COLO668 (cell line): ENCODE data around the gene STAM2.
"Not testable (repeated sequence)": the region's sequence is repeated elsewhere in the genome, so short reads cannot be mapped to it uniquely, and the experiment has no call there.

Source experiments
- DNase-seq: peaks from one replicate; lab custom pipeline; 2025; ENCODE audit not compliant: unreplicated experiment; lab: John Stamatoyannopoulos, UW

STAM2 gene

GRCh38 chr2:152107140-152107539 is 68.4 kb downstream of the STAM2 start:
- not testable (repeated sequence) for DNase-seq

- no peak for DNase-seq
These were observed 69.1 kb downstream of the STAM2 start for GRCh38 chr2:152106464-152106863.

GRCh38 chr2:152103271-152103670 is 72.3 kb downstream of the STAM2 start:
- DNase-seq: no peak

GRCh38 chr2:152100961-152101360 is 74.6 kb downstream of the STAM2 start:
- DNase-seq: no peak

- peak; percentile 10 for DNase-seq
These were observed 76.1 kb downstream of the STAM2 start for GRCh38 chr2:152099367-152100050.

- DNase-seq: peak; percentile 14
These were observed 76.8 kb downstream of the STAM2 start, which contains the start of gene CACNB4 for GRCh38 chr2:152098496-152099366. TSS of gene CACNB4 (minus strand) at chr2:152099044.

GRCh38 chr2:152097801-152098495 is 77.6 kb downstream of the STAM2 start:
- DNase-seq: peak; percentile 20

GRCh38 chr2:152097290-152097800 is 78.2 kb downstream of the STAM2 start:
- DNase-seq: peak; percentile 20

GRCh38 chr2:152095146-152095545 is 80.4 kb downstream of the STAM2 start:
- DNase-seq: no peak

GRCh38 chr2:152094014-152094413 is 81.5 kb downstream of the STAM2 start:
- no peak for DNase-seq

- DNase-seq: no peak
These were observed 82.1 kb downstream of the STAM2 start for GRCh38 chr2:152093464-152093863.

GRCh38 chr2:152092095-152092494 is 83.5 kb downstream of the STAM2 start:
- no peak for DNase-seq

GRCh38 chr2:152090726-152091125 is 84.8 kb downstream of the STAM2 start:
- DNase-seq: not testable (repeated sequence)

- no peak for DNase-seq
These were observed 86.3 kb downstream of the STAM2 start for GRCh38 chr2:152089238-152089637.

GRCh38 chr2:152088006-152088405 is 87.6 kb downstream of the STAM2 start:
- no peak for DNase-seq

GRCh38 chr2:152086231-152086630 is 89.3 kb downstream of the STAM2 start:
- no peak for DNase-seq

- no peak for DNase-seq
These were observed 91.5 kb downstream of the STAM2 start for GRCh38 chr2:152084076-152084475.

GRCh38 chr2:152083202-152083875 is 92.2 kb downstream of the STAM2 start:
- DNase-seq: no peak

- no peak for DNase-seq
These were observed 96.9 kb downstream of the STAM2 start for GRCh38 chr2:152078662-152079061.

- no peak for DNase-seq
These were observed 97.5 kb downstream of the STAM2 start for GRCh38 chr2:152078023-152078422.
